ENCODE measurements around the gene HEXD.

Gene HEXD

DNA sequence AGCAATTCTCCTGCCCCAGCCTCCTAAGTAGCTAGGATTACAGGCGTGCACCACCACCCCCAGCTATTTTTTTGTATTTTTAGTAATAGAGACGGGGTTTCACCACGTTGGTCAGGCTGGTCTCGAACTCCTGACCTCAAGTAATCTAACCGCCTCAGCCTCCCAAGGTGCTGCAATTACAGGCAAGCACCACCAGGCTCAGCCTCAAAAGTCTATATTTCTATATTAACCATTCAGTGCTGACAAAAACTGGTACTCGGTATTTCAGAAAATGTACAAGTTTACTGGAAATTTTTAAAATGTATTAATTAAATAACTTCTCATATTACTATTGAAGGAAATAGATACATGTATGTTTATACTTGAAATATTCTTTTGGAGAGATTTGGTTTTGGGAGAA is 1.4 kb upstream of the HEXD start:
- no peak for DNase-seq

- no peak for DNase-seq
Observed at GRCh38 chr17:82419540-82419939, 1.4 kb downstream of the HEXD start.

- no peak for DNase-seq
Observed at GRCh38 chr17:82424001-82424862, 6.1 kb downstream of the HEXD start.

DNA sequence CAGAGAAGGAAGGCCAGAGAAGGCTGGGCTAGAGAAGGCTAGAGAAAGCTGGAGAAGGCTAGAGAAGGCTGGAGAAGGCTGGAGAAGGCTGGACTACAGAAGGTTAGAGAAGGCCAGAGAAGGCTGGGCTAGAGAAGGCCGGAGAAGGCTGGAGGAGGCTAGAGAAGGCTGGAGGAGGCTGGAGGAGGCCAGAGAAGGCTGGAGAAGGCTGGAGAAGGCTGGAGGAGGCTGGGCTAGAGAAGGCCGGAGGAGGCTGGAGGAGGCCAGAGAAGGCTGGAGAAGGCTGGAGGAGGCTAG is 6.7 kb downstream of the HEXD start:
- DNase-seq: no peak

GRCh38 chr17:82428546-82428945 is 10.4 kb downstream of the HEXD start:
- DNase-seq: no peak

GRCh38 chr17:82429824-82430223 is 11.7 kb downstream of the HEXD start:
- DNase-seq: no peak

DNA sequence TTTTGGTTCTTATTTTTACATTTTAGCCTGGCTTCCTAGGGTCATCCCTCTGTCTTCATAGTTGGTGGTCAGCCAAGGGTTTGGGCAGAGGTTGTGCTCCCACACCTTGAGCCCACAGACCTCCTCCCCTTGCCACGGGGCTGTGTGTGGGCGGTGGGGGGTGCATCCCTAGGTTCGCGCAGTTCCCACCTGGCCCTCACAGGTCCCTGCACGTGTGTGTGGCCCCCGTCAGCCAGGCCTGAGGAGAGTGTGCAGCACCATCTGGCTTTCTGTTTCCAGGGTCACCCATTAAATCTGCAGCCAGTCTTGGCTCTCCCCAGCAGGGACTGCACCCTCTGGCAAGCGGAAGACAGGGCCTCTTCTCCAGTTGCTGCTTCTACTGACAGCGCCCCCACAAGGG is 13.9 kb downstream of the HEXD start:
- DNase-seq: no peak

- DNase-seq: no peak
Observed at GRCh38 chr17:82433560-82434215, 15.5 kb downstream of the HEXD start.

GRCh38 chr17:82434216-82434565 is 16.0 kb downstream of the HEXD start:
- DNase-seq: no peak

- no peak for DNase-seq
Observed at GRCh38 chr17:82435103-82435502, 17.0 kb downstream of the HEXD start.

DNA sequence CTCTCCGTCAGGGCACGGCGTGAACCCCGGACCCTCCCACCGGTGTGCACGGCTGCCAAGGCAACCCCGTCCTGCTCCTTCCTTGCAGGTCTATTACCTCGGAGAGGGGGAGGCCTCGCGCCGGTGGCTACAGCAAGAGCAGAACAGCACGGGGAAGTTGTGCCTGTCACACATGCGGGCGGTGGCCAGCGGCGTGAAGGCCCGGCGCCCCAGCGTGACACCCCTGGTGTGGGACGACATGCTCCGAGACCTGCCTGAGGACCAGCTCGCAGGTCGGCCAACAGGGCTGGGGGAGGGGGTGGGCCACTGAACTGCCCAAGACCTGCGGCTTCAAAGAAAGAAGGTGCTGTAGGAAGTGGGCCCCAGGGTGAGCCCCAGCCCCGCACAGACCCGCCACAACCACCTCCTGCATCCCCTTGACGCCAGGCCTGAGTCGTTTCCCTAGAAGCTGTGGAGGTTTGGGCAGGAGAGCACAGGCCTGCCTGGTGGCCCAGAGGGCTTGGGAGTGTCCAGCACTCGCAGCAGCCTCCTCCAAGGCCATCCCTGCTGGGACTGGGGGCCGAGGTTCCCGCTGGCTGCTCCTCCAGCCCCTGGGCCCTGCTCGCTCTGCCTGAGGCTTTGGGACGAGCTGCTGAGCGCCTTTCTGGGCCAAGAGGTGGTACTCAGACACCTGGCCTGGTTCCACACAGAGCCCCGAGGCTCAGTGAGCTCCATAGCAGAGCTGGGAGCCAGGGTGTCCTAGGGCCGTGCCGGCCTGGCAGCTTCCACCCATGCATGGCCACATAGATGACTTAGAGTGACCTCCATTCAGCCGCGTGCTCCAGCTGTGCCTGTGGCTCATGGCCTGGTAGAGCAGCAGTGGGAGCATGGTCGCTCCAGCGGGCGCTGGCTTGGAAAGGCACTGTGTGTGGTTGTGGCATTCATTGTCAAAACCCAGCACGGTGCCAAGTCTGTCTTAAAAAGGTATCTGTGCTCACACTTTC is 17.7 kb downstream of the HEXD start:
- DNase-seq: no peak

DNA sequence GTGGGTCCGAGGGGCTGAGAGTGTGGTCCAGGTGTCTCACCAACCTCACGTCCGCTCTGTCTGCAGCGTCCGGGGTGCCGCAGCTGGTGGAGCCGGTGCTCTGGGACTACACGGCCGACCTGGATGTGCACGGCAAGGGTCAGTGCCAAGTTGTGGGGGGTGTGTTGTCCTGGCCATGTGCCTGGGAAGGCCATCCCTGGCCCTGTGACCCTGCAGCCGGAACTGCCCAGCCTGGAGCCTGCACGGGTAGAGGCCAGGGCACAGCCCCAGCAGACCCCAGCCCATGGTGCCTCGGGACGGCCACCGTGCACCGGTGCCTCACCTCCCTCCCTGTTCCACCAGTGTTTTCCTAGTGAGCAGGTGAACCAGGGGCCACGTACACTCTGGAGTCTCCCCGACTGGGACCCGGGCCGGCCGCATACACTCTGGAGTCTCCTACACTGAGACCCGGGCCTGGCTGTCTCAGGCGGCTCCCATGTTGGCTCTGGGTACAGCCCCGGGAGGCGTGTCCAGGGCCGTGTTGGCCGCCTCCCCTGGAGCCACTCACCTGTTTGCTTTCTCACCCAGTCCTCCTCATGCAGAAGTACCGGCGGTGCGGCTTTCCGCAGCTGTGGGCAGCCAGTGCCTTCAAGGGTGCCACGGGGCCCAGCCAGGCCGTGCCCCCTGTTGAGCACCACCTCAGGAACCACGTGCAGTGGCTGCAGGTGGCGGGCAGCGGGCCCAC is 18.6 kb downstream of the HEXD start:
- DNase-seq: no peak

DNA sequence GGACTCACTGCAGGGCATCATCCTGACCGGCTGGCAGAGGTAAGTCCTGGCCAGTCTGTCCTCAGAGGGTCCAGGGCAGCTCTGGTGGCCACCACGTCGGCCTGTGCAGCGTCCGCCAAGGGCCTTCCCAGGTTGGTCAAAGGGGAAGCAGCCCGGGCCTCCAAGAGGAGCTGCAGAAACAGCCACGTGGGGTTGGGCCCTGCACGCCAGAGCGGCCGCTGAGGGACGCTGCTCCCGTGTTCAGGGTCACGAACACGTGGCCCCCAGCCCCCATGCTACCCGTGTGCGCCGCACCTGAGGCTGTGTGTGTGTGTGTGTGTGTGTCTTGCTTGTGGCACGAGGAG is 19.1 kb downstream of the HEXD start:
- no peak for DNase-seq

- DNase-seq: no peak
Observed at GRCh38 chr17:82438401-82439193, 20.4 kb downstream of the HEXD start.

GRCh38 chr17:82439194-82439828 is 21.2 kb downstream of the HEXD start:
- DNase-seq: no peak

DNA sequence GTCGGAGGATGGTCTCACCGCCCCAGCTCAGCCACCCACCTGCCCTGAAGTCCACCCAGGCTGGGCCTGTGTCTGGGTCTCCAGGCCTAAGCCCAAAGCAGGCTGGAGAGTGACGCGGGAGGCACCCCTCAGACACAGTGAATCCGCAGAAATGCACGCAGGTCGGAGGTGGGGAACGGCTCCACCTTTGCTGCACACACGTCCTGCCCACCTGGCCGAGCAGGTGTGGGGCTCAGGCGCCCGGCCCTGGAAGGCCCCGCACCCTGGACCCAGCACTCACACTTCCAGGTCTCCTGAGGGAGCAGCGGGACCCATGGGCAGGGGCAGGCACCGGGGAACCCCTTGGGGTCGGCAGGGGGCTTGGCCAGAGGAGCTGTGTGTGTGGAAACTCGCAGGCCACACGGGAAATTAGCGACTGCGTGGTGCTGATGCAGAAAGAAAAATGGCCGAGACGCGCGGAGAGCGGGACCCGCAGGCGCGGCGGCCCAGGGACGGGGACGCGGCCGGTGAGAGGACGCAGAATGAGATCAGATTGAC is 21.8 kb downstream of the HEXD start:
- DNase-seq: no peak

- no peak for DNase-seq
Observed at GRCh38 chr17:82440469-82440981, 22.4 kb downstream of the HEXD start.

DNA sequence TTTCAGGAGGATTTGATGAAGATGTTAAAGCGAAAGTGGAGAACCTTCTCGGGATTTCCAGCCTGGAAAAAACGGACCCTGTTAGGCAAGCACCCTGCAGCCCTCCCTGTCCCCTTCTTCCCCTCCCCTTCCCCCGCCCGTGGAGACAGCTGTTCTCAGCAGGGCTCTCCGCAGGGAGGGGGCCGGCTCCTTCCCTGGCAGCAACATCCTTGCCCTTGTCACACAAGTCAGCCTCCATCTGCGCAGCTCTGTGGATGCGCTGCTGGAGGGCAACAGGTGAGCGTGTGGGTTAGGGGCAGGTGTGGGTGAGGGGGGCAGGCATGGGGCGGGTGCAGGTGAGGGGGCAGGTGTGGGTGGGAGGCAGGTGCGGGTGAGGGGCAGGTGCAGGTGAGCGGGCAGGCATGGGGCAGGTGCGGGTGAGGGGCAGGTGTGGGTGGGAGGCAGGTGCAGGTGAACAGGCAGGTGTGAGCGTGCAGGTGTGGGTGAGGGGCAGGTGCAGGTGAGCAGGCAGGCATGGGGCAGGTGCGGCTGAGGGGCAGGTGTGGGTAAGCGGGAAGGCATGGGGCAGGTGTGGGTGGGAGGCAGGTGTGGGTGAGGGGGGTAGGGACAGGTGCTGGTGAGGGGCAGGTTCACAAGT is 23.0 kb downstream of the HEXD start:
- DNase-seq: no peak

DNA sequence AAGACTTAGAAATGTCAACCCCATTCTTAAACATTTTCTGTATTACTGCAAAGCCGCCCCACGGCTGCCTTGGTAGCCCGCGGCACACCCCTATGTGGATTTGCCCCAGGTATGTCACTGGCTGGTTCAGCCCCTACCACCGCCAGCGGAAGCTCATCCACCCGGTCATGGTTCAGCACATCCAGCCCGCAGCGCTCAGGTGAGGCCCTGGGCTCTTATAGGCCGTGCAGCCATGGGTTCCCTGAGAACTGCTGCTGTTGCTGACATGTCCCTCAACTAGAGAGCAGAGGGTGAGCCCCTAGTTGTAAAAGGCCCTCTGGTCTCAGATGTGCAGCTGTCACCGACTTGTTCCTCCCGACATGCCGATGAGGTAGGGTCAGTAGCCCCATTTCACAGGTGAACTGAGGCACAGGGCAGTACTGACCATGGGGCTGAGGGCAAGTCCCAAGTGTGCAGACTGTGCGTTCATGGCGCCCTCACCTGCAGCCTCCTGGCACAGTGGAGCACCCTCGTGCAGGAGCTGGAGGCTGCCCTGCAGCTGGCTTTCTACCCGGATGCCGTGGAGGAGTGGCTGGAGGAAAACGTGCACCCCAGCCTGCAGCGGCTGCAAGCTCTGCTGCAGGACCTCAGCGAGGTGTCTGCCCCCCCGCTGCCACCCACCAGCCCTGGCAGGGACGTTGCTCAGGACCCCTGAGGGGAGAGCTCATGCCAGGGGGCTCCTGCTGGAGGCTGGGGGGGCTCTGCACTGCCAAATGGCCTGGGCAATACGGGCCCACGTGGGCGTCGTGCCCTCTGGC is 23.7 kb downstream of the HEXD start:
- DNase-seq: no peak

Measured in cortex of kidney (tissue), 1 donor.